Mononuclear cell (primary cell): ENCODE measurements around the gene TBC1D12. TPM values are rescaled to one million over a fixed set of nuclear protein-coding genes. Genes with fewer than 3 reads are reported as not detected.

Experiments
- H3K27me3 ChIP-seq: 2 replicates; pipeline ENCODE4 v1.6.0; 2011; ENCODE audit warnings: low read length, control low read depth; ENCODE audit not compliant: insufficient read depth
- H3K4me1 ChIP-seq: 2 replicates; pipeline ENCODE4 v1.5.1; 2011; ENCODE audit warnings: mild to moderate bottlenecking, low read length, control low read depth; ENCODE audit not compliant: insufficient read depth
- H3K4me3 ChIP-seq: 2 replicates; pipeline ENCODE4 v1.5.1; 2011; ENCODE audit warnings: mild to moderate bottlenecking, low read length, moderate library complexity
- H3K9me3 ChIP-seq: 2 replicates; pipeline ENCODE4 v1.5.1; 2011; ENCODE audit warnings: low read depth, mild to moderate bottlenecking, control low read depth, low read length
- total RNA-seq: library from RNA; depleted of rRNA; stranded (reverse); fragments of >200 nt; gene quantifications from one replicate; pipeline ENCODE4 v1.2.3, GENCODE V29; 2012

The TBC1D12 gene
- total RNA-seq, 1 donor: 18.2 TPM

GRCh38 chr10:94461503-94461902 is 59.2 kb downstream of the TBC1D12 start:
- Histone ChIP-seq H3K27me3 (no peaks in the 10 kb centered on the region), H3K4me3 (no peak overlapping the region), H3K9me3 (no peaks in the 10 kb centered on the region), H3K4me1 (no peaks in the 10 kb centered on the region)

GRCh38 chr10:94462130-94462529 is 59.8 kb downstream of the TBC1D12 start:
- no peaks in the 10 kb centered on the region for H3K4me1 ChIP-seq
- H3K27me3 ChIP-seq: no peaks in the 10 kb centered on the region
- no peaks in the 10 kb centered on the region for H3K9me3 ChIP-seq
- no peak overlapping the region for H3K4me3 ChIP-seq

GRCh38 chr10:94465684-94466083 is 63.3 kb downstream of the TBC1D12 start:
- Histone ChIP-seq H3K27me3 (no peaks in the 10 kb centered on the region), H3K4me1 (no peaks in the 10 kb centered on the region), H3K4me3 (no peak overlapping the region), H3K9me3 (no peaks in the 10 kb centered on the region)

- Histone ChIP-seq H3K9me3 (no peaks in the 10 kb centered on the region), H3K27me3 (no peaks in the 10 kb centered on the region), H3K4me1 (no peaks in the 10 kb centered on the region)
Observed at GRCh38 chr10:94481410-94481809, 79.1 kb downstream of the TBC1D12 start.

GRCh38 chr10:94483970-94484369 is 81.6 kb downstream of the TBC1D12 start:
- Histone ChIP-seq H3K4me3 (no peak overlapping the region), H3K4me1 (no peaks in the 10 kb centered on the region), H3K27me3 (no peaks in the 10 kb centered on the region), H3K9me3 (no peaks in the 10 kb centered on the region)

More at GRCh38 chr10:94481410-94481809, 79.1 kb downstream of the TBC1D12 start:
- no peak overlapping the region for H3K4me3 ChIP-seq

- no peaks in the 10 kb centered on the region for H3K4me1 ChIP-seq
- no peak overlapping the region for H3K4me3 ChIP-seq
- no peaks in the 10 kb centered on the region for H3K27me3 ChIP-seq
- no peaks in the 10 kb centered on the region for H3K9me3 ChIP-seq
Observed at GRCh38 chr10:94485094-94485493, 82.8 kb downstream of the TBC1D12 start.

- H3K4me1 ChIP-seq: no peaks in the 10 kb centered on the region
- no peaks in the 10 kb centered on the region for H3K9me3 ChIP-seq
- H3K4me3 ChIP-seq: no peak overlapping the region
- H3K27me3 ChIP-seq: no peaks in the 10 kb centered on the region
Observed at GRCh38 chr10:94487575-94487974, 85.2 kb downstream of the TBC1D12 start.

GRCh38 chr10:94489107-94489506 is 86.8 kb downstream of the TBC1D12 start:
- H3K4me3 ChIP-seq: no peak overlapping the region
- H3K27me3 ChIP-seq: no peaks in the 10 kb centered on the region
- H3K4me1 ChIP-seq: no peaks in the 10 kb centered on the region
- no peaks in the 10 kb centered on the region for H3K9me3 ChIP-seq

GRCh38 chr10:94489976-94490788 is 87.8 kb downstream of the TBC1D12 start:
- Histone ChIP-seq H3K4me1 (no peaks in the 10 kb centered on the region), H3K9me3 (no peaks in the 10 kb centered on the region), H3K4me3 (no peak overlapping the region), H3K27me3 (no peaks in the 10 kb centered on the region)

- H3K4me3 ChIP-seq: no peak overlapping the region
- no peaks in the 10 kb centered on the region for H3K27me3 ChIP-seq
- H3K9me3 ChIP-seq: no peaks in the 10 kb centered on the region
- H3K4me1 ChIP-seq: no peaks in the 10 kb centered on the region
Observed at GRCh38 chr10:94490789-94491039, 88.4 kb downstream of the TBC1D12 start.

GRCh38 chr10:94493463-94493862 is 91.1 kb downstream of the TBC1D12 start:
- Histone ChIP-seq H3K27me3 (no peaks in the 10 kb centered on the region), H3K4me3 (no peak overlapping the region), H3K4me1 (no peaks in the 10 kb centered on the region), H3K9me3 (no peaks in the 10 kb centered on the region)

- Histone ChIP-seq H3K27me3 (no peaks in the 10 kb centered on the region), H3K4me1 (no peaks in the 10 kb centered on the region), H3K4me3 (no peak overlapping the region), H3K9me3 (no peaks in the 10 kb centered on the region)
Observed at GRCh38 chr10:94496010-94496409, 93.7 kb downstream of the TBC1D12 start.

- Histone ChIP-seq H3K4me3 (no peak overlapping the region), H3K27me3 (no peaks in the 10 kb centered on the region), H3K4me1 (no peaks in the 10 kb centered on the region), H3K9me3 (no peaks in the 10 kb centered on the region)
Observed at GRCh38 chr10:94496646-94497045, 94.3 kb downstream of the TBC1D12 start.

- H3K9me3 ChIP-seq: no peaks in the 10 kb centered on the region
- no peaks in the 10 kb centered on the region for H3K27me3 ChIP-seq
- H3K4me1 ChIP-seq: no peaks in the 10 kb centered on the region
Observed at GRCh38 chr10:94500063-94500462, 97.7 kb downstream of the TBC1D12 start.

GRCh38 chr10:94521276-94522250 is 119.2 kb downstream of the TBC1D12 start:
- Histone ChIP-seq H3K4me1 (no peaks in the 10 kb centered on the region), H3K4me3 (no peak overlapping the region), H3K27me3 (no peaks in the 10 kb centered on the region), H3K9me3 (no peaks in the 10 kb centered on the region)

More at GRCh38 chr10:94500063-94500462, 97.7 kb downstream of the TBC1D12 start:
- H3K4me3 ChIP-seq: no peak overlapping the region
